Mesodermal cell (in vitro differentiated cells): ENCODE results near the gene PRDM16.

Experiments
- H3K27ac ChIP-seq: 2 replicates; pipeline ENCODE4 v1.7.0; 2013; ENCODE audit warnings: mild to moderate bottlenecking, low read depth, low read length, moderate library complexity; ENCODE audit not compliant: severe bottlenecking
- H3K36me3 ChIP-seq: 2 replicates; pipeline ENCODE4 v1.7.1; 2013; ENCODE audit warnings: mild to moderate bottlenecking, low read length, moderate library complexity; ENCODE audit not compliant: control insufficient read depth, insufficient read depth
- H3K4me1 ChIP-seq: one replicate; pipeline ENCODE4 v1.7.1; 2013; ENCODE audit warnings: mild to moderate bottlenecking, low read length; ENCODE audit not compliant: insufficient read depth, control insufficient read depth, poor library complexity, severe bottlenecking
- H3K4me3 ChIP-seq: 2 replicates; pipeline ENCODE4 v1.7.0; 2013; ENCODE audit warnings: low read length, control low read depth, mild to moderate bottlenecking; ENCODE audit not compliant: insufficient read depth, poor library complexity, severe bottlenecking; ENCODE audit errors: extremely low read depth
- H3K9me3 ChIP-seq: 2 replicates; pipeline ENCODE4 v1.7.1; 2013; ENCODE audit warnings: mild to moderate bottlenecking, low read length, moderate library complexity; ENCODE audit not compliant: control insufficient read depth
- WGBS, 2 experiments: methylation state at CpG; one replicate each; pipeline ENCODE4 v1.1.5; 2013; ENCODE audit warnings: missing lambda C conversion rate in 2 of 2; ENCODE audit not compliant: insufficient coverage in 2 of 2; 5-methylcytosine and 5-hydroxymethylcytosine counted together

The PRDM16 gene

GRCh38 chr1:3204725-3205124 is 135.7 kb downstream of the PRDM16 start:
- Histone ChIP-seq H3K4me1 (no peaks in the 10 kb centered on the region), H3K4me3 (no peak overlapping the region), H3K9me3 (no peaks in the 10 kb centered on the region), H3K27ac (no peak overlapping the region), H3K36me3 (no peaks in the 10 kb centered on the region)
- WGBS, 2 experiments = 32 to 45% methylated on average over 14 to 16 of the region's 20 CpGs

GRCh38 chr1:3205815-3206214 is 136.8 kb downstream of the PRDM16 start:
- 93 to 95% methylated on average over 10 to 12 of the region's 13 CpGs for WGBS, 2 experiments
- Histone ChIP-seq H3K4me3 (no peak overlapping the region), H3K27ac (no peak overlapping the region), H3K4me1 (no peaks in the 10 kb centered on the region), H3K36me3 (no peaks in the 10 kb centered on the region), H3K9me3 (no peaks in the 10 kb centered on the region)

- WGBS, 2 experiments = 94 to 98% methylated on average over 13 of the region's 13 CpGs
- no peak overlapping the region for H3K4me3 ChIP-seq
- H3K4me1 ChIP-seq = no peaks in the 10 kb centered on the region
- H3K36me3 ChIP-seq = no peaks in the 10 kb centered on the region
- H3K27ac ChIP-seq = no peak overlapping the region
- H3K9me3 ChIP-seq = no peaks in the 10 kb centered on the region
These were observed 137.7 kb downstream of the PRDM16 start for GRCh38 chr1:3206696-3207095.

GRCh38 chr1:3207217-3207848 is 138.3 kb downstream of the PRDM16 start:
- Histone ChIP-seq H3K4me3 (no peak overlapping the region), H3K36me3 (no peaks in the 10 kb centered on the region), H3K27ac (no peak overlapping the region), H3K4me1 (no peaks in the 10 kb centered on the region), H3K9me3 (no peaks in the 10 kb centered on the region)
- WGBS, 2 experiments = 86 to 89% methylated on average over 24 to 26 of the region's 26 CpGs

GRCh38 chr1:3208819-3209200 is 139.8 kb downstream of the PRDM16 start:
- WGBS, 2 experiments = 87 to 100% methylated on average over 2 to 3 of the region's 3 CpGs
- H3K36me3 ChIP-seq = no peaks in the 10 kb centered on the region
- no peak overlapping the region for H3K4me3 ChIP-seq
- no peaks in the 10 kb centered on the region for H3K9me3 ChIP-seq
- no peak overlapping the region for H3K27ac ChIP-seq
- H3K4me1 ChIP-seq = peaks cover 2% of the 10 kb centered on the region

GRCh38 chr1:3209201-3209600 is 140.2 kb downstream of the PRDM16 start:
- no peaks in the 10 kb centered on the region for H3K36me3 ChIP-seq
- peaks cover 2% of the 10 kb centered on the region for H3K4me1 ChIP-seq
- H3K27ac ChIP-seq = no peak overlapping the region
- no peaks in the 10 kb centered on the region for H3K9me3 ChIP-seq
- H3K4me3 ChIP-seq = no peak overlapping the region
- WGBS, 2 experiments = 93 to 96% methylated on average over 17 to 19 of the region's 19 CpGs

GRCh38 chr1:3211582-3212375 is 142.8 kb downstream of the PRDM16 start:
- peaks cover 2% of the 10 kb centered on the region for H3K4me1 ChIP-seq
- H3K36me3 ChIP-seq = no peaks in the 10 kb centered on the region
- no peak overlapping the region for H3K27ac ChIP-seq
- WGBS, 2 experiments = 91 to 95% methylated on average over 47 of the region's 47 CpGs
- no peak overlapping the region for H3K4me3 ChIP-seq
- H3K9me3 ChIP-seq = no peaks in the 10 kb centered on the region

- Histone ChIP-seq H3K9me3 (no peaks in the 10 kb centered on the region), H3K27ac (no peak overlapping the region), H3K4me1 (peaks cover 2% of the 10 kb centered on the region), H3K36me3 (no peaks in the 10 kb centered on the region), H3K4me3 (no peak overlapping the region)
- 94 to 98% methylated on average over 22 to 23 of the region's 34 CpGs for WGBS, 2 experiments
These were observed 143.7 kb downstream of the PRDM16 start for GRCh38 chr1:3212453-3213355.

- Histone ChIP-seq H3K27ac (no peak overlapping the region), H3K4me1 (peaks cover 2% of the 10 kb centered on the region), H3K4me3 (no peak overlapping the region), H3K9me3 (no peaks in the 10 kb centered on the region), H3K36me3 (no peaks in the 10 kb centered on the region)
- 86 to 90% methylated on average over 11 to 16 of the region's 16 CpGs for WGBS, 2 experiments
These were observed 144.7 kb downstream of the PRDM16 start for GRCh38 chr1:3213730-3214129.

GRCh38 chr1:3215198-3216014 is 146.4 kb downstream of the PRDM16 start:
- WGBS, 2 experiments = 81 to 85% methylated on average over 21 to 22 of the region's 27 CpGs
- Histone ChIP-seq H3K9me3 (no peaks in the 10 kb centered on the region), H3K4me1 (peaks cover 7% of the 10 kb centered on the region), H3K27ac (peak overlapping the region; percentile 42), H3K36me3 (no peaks in the 10 kb centered on the region), H3K4me3 (no peak overlapping the region)
